ENCODE results near the gene PALB2. TPM values are rescaled to one million over a fixed set of nuclear protein-coding genes. Genes with fewer than 3 reads are reported as not detected.
A peak's percentile ranks its signal among the peaks of the same experiment; 100 is the strongest.

PALB2 gene
- total and polyA plus RNA-seq, 2 of the 13 experiments (the other 11 are each of a cell fraction or from before 2014, with no cell fraction given), result 12.1 to 40.9 TPM

DNA sequence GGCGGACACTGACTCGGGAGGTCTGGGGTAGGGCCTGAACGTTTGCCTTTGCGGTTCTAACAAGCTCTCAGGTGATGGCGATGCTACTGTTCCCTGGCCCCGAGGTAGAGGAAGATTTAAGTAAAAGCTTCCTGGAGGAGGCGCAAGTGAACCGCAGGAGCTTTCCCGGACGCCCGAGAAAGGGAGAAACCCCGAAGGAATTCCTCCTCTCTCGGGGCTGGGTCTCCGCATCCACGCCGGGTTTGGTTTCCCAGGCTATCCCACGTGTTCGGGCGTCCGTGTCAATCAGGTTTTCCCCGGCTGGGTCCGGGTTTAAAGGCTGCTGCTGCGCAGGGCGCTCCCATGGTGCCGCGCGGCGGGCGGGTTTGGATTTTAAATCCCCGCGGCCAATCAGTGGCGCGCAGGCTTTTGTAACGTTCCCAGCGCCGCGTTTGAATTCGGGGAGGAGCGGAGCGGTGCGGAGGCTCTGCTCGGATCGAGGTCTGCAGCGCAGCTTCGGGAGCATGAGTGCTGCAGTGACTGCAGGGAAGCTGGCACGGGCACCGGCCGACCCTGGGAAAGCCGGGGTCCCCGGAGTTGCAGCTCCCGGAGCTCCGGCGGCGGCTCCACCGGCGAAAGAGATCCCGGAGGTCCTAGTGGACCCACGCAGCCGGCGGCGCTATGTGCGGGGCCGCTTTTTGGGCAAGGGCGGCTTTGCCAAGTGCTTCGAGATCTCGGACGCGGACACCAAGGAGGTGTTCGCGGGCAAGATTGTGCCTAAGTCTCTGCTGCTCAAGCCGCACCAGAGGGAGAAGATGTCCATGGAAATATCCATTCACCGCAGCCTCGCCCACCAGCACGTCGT, 37.5 kb upstream of the PALB2 start, which contains the start of gene PLK1 (continued):
- TF ChIP-seq, protein P1, sequence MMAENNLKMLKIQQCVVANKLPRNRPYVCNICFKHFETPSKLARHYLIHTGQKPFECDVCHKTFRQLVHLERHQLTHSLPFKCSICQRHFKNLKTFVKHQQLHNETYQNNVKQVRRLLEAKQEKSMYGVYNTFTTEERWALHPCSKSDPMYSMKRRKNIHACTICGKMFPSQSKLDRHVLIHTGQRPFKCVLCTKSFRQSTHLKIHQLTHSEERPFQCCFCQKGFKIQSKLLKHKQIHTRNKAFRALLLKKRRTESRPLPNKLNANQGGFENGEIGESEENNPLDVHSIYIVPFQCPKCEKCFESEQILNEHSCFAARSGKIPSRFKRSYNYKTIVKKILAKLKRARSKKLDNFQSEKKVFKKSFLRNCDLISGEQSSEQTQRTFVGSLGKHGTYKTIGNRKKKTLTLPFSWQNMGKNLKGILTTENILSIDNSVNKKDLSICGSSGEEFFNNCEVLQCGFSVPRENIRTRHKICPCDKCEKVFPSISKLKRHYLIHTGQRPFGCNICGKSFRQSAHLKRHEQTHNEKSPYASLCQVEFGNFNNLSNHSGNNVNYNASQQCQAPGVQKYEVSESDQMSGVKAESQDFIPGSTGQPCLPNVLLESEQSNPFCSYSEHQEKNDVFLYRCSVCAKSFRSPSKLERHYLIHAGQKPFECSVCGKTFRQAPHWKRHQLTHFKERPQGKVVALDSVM (CRISPR knock-in tag; IDR thresholded peaks at IDR 0.05), result peak; percentile 78
- TF ChIP-seq HDAC2 (CRISPR knock-in tag; IDR thresholded peaks at IDR 0.05) (peak; percentile 97), KDM5B (CRISPR knock-in tag; IDR thresholded peaks at IDR 0.05; ENCODE audit: borderline replicate concordance) (peak; percentile 83; the same call in 1 of the 2 replicates), CBX1 (IDR thresholded peaks at IDR 0.05; ENCODE audit: low read depth) (peak; percentile 93), SPEN (CRISPR knock-in tag; IDR thresholded peaks at IDR 0.05; ENCODE audit: low read depth) (peak; percentile 82), ZNF333 (CRISPR knock-in tag; IDR thresholded peaks at IDR 0.05; ENCODE audit: borderline replicate concordance) (no peak; the same call in 1 of the 2 replicates), ZBTB20 (CRISPR knock-in tag; IDR thresholded peaks at IDR 0.05; ENCODE audit: borderline replicate concordance, low read depth) (peak; percentile 50; the same call in 1 of the 2 replicates), ZNF564 (CRISPR knock-in tag; IDR thresholded peaks at IDR 0.05) (peak; percentile 99; the same call in 1 of the 2 replicates), TRIM24 (CRISPR knock-in tag; IDR thresholded peaks at IDR 0.05) (peak; percentile 46; the same call in 1 of the 2 replicates), REL (CRISPR knock-in tag; conservative IDR thresholded peaks at IDR 0.05) (peak; percentile 100), RARA (CRISPR knock-in tag; IDR thresholded peaks at IDR 0.05) (peak; percentile 48; the same call in 1 of the 2 replicates), THAP11 (CRISPR knock-in tag; IDR thresholded peaks at IDR 0.05) (peak; percentile 78; the same call in 1 of the 2 replicates), NONO (IDR thresholded peaks at IDR 0.05) (no peak), NONO (CRISPR knock-in tag; conservative IDR thresholded peaks at IDR 0.05) (peak; percentile 98), GTF2F1 (IDR thresholded peaks at IDR 0.05; ENCODE audit: low read length) (no peak), NFKBIZ (CRISPR knock-in tag; IDR thresholded peaks at IDR 0.05) (peak; percentile 66; the same call in 1 of the 2 replicates), MXI1 (IDR thresholded peaks at IDR 0.05; ENCODE audit: borderline replicate concordance, low read depth, low read length) (peak; percentile 100), SRSF9 (IDR thresholded peaks at IDR 0.05; ENCODE audit: borderline replicate concordance, insufficient read depth, low read depth, low read length, poor library complexity, severe bottlenecking) (no peak), NFE2L1 (CRISPR knock-in tag; IDR thresholded peaks at IDR 0.05; ENCODE audit: borderline replicate concordance) (no peak), EZH2 (conservative IDR thresholded peaks at IDR 0.05; ENCODE audit: low read depth, low read length) (no peak)
- TF ChIP-seq, protein P2, sequence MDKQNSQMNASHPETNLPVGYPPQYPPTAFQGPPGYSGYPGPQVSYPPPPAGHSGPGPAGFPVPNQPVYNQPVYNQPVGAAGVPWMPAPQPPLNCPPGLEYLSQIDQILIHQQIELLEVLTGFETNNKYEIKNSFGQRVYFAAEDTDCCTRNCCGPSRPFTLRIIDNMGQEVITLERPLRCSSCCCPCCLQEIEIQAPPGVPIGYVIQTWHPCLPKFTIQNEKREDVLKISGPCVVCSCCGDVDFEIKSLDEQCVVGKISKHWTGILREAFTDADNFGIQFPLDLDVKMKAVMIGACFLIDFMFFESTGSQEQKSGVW (CRISPR knock-in tag; IDR thresholded peaks at IDR 0.05; ENCODE audit: borderline replicate concordance), result no peak
- TF ChIP-seq, protein P3, sequence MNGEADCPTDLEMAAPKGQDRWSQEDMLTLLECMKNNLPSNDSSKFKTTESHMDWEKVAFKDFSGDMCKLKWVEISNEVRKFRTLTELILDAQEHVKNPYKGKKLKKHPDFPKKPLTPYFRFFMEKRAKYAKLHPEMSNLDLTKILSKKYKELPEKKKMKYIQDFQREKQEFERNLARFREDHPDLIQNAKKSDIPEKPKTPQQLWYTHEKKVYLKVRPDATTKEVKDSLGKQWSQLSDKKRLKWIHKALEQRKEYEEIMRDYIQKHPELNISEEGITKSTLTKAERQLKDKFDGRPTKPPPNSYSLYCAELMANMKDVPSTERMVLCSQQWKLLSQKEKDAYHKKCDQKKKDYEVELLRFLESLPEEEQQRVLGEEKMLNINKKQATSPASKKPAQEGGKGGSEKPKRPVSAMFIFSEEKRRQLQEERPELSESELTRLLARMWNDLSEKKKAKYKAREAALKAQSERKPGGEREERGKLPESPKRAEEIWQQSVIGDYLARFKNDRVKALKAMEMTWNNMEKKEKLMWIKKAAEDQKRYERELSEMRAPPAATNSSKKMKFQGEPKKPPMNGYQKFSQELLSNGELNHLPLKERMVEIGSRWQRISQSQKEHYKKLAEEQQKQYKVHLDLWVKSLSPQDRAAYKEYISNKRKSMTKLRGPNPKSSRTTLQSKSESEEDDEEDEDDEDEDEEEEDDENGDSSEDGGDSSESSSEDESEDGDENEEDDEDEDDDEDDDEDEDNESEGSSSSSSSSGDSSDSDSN (CRISPR knock-in tag; IDR thresholded peaks at IDR 0.05), result peak; percentile 73
- TF ChIP-seq, protein P4, sequence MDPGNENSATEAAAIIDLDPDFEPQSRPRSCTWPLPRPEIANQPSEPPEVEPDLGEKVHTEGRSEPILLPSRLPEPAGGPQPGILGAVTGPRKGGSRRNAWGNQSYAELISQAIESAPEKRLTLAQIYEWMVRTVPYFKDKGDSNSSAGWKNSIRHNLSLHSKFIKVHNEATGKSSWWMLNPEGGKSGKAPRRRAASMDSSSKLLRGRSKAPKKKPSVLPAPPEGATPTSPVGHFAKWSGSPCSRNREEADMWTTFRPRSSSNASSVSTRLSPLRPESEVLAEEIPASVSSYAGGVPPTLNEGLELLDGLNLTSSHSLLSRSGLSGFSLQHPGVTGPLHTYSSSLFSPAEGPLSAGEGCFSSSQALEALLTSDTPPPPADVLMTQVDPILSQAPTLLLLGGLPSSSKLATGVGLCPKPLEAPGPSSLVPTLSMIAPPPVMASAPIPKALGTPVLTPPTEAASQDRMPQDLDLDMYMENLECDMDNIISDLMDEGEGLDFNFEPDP (CRISPR knock-in tag; conservative IDR thresholded peaks at IDR 0.05), result peak; percentile 96; the same call in 1 of the 2 replicates

All from HepG2 (cell line).